DMS153 (cell line): ENCODE results near the gene FBXO33.
A peak's percentile ranks its signal among the peaks of the same experiment; 100 is the strongest.

Experiments used
- DNase-seq: peaks from one replicate; lab custom pipeline; 2025; lab: John Stamatoyannopoulos, UW

FBXO33 gene

GRCh38 chr14:39432179-39432618 is at the start of gene FBXO33:
Gene FBXO33 (minus strand): TSS chr14:39432433. CDS start chr14:39432162, 271 bp downstream.
- peak; percentile 91 for DNase-seq

GRCh38 chr14:39474416-39474911 is 42.2 kb upstream of the FBXO33 start:
- no peak for DNase-seq

- DNase-seq, result no peak
Observed at GRCh38 chr14:39472078-39472477, 39.8 kb upstream of the FBXO33 start.

- no peak for DNase-seq
Observed at GRCh38 chr14:39469094-39469710, 37.0 kb upstream of the FBXO33 start.

GRCh38 chr14:39467889-39468524 is 35.8 kb upstream of the FBXO33 start:
- peak; percentile 21 for DNase-seq

GRCh38 chr14:39459795-39460478 is 27.7 kb upstream of the FBXO33 start:
- DNase-seq, result no peak

- DNase-seq, result no peak
Observed at GRCh38 chr14:39456702-39457250, 24.5 kb upstream of the FBXO33 start.

GRCh38 chr14:39454906-39455539 is 22.8 kb upstream of the FBXO33 start:
- DNase-seq, result no peak

- no peak for DNase-seq
Observed at GRCh38 chr14:39452680-39453079, 20.4 kb upstream of the FBXO33 start.

GRCh38 chr14:39451811-39452210 is 19.6 kb upstream of the FBXO33 start:
- no peak for DNase-seq

- no peak for DNase-seq
Observed at GRCh38 chr14:39447175-39447661, 15.0 kb upstream of the FBXO33 start.

- no peak for DNase-seq
Observed at GRCh38 chr14:39446131-39446744, 14.0 kb upstream of the FBXO33 start.

- DNase-seq, result no peak
Observed at GRCh38 chr14:39442293-39442692, 10.1 kb upstream of the FBXO33 start.

- no peak for DNase-seq
Observed at GRCh38 chr14:39441805-39442204, 9.6 kb upstream of the FBXO33 start.

- no peak for DNase-seq
Observed at GRCh38 chr14:39440975-39441374, 8.7 kb upstream of the FBXO33 start.

- no peak for DNase-seq
Observed at GRCh38 chr14:39435241-39435640, 3.0 kb upstream of the FBXO33 start.

GRCh38 chr14:39434401-39434800 is 2.2 kb upstream of the FBXO33 start:
- DNase-seq, result no peak

- DNase-seq, result no peak
Observed at GRCh38 chr14:39433452-39433813, 1.2 kb upstream of the FBXO33 start.

GRCh38 chr14:39432619-39433451 is 602 bp upstream of the FBXO33 start:
- DNase-seq, result peak; percentile 88

- DNase-seq, result no peak
Observed at GRCh38 chr14:39431416-39432178, 636 bp downstream of the FBXO33 start.
